ENCODE data around the gene GPR32. TPM values are rescaled to one million over a fixed set of nuclear protein-coding genes. Genes with fewer than 3 reads are reported as not detected.
"Not testable (repeated sequence)": the region's sequence is repeated elsewhere in the genome, so short reads cannot be mapped to it uniquely, and the experiment has no call there.

GPR32 gene, protein sequence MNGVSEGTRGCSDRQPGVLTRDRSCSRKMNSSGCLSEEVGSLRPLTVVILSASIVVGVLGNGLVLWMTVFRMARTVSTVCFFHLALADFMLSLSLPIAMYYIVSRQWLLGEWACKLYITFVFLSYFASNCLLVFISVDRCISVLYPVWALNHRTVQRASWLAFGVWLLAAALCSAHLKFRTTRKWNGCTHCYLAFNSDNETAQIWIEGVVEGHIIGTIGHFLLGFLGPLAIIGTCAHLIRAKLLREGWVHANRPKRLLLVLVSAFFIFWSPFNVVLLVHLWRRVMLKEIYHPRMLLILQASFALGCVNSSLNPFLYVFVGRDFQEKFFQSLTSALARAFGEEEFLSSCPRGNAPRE
- total RNA-seq (2021; fragmentation: NEBNext Ultra II Directional; extraction: Animal tissue kit (Norgen Biotek cat#: 25700)): not detected in 2 replicates
- polyA plus RNA-seq (2011; rRNA removed): not detected in 2 replicates
- not detected for polyA plus RNA-seq (2011; cell fraction: cytosol; rRNA removed)
- not detected for polyA plus RNA-seq (2011; cell fraction: nucleus; rRNA removed)
- not detected in 4 replicates for polyA plus RNA-seq (2012, experiment 1 of 2)
- not detected for polyA plus RNA-seq (2012, experiment 2 of 2)
- polyA plus RNA-seq (2013, experiment 1 of 2): not detected
- not detected for polyA plus RNA-seq (2013, experiment 2 of 2)
- not detected in 2 replicates for polyA minus RNA-seq (2011; rRNA and poly(A)+ RNA removed)
- not detected for polyA minus RNA-seq (2011; cell fraction: cytosol; rRNA and poly(A)+ RNA removed)
- polyA minus RNA-seq (2011; cell fraction: nucleus; rRNA and poly(A)+ RNA removed): not detected
- long read RNA-seq, experiment 1: 0 reads
- long read RNA-seq, experiment 2: 0 reads

- not testable (repeated sequence) for H3K27me3 ChIP-seq (replicated peaks in 1 of 4; ENCODE audit: control insufficient read depth in 3 of 4, extremely low read depth in 1 of 4, insufficient read depth in 3 of 4, low read length in 3 of 4); H3K4ac ChIP-seq (replicated peaks; ENCODE audit: insufficient read length, low read depth, low read length); DNase-seq (ENCODE audit: low read depth in 1 of 2, low spot score in 2 of 2); H3K23me2 ChIP-seq (ENCODE audit: low read depth, low read length); H3K18ac ChIP-seq (ENCODE audit: extremely low read depth, low read length); H3K4me2 ChIP-seq (ENCODE audit: insufficient read depth in 1 of 2, low read depth in 2 of 2, low read length in 2 of 2); H3K4me1 ChIP-seq (replicated peaks in 1 of 4; ENCODE audit: control insufficient read depth in 3 of 4, insufficient read depth in 4 of 4, low read length in 3 of 4); H3K79me2 ChIP-seq (ENCODE audit: control insufficient read depth in 1 of 2, insufficient read depth in 2 of 2, low read length in 2 of 2); H3K79me1 ChIP-seq (ENCODE audit: low read depth, low read length); FAIRE-seq; H3K14ac ChIP-seq (ENCODE audit: insufficient read length); H3K27ac ChIP-seq (ENCODE audit: low read depth, low read length); H3K9me3 ChIP-seq (ENCODE audit: insufficient read depth in 2 of 2, low read depth in 1 of 2, low read length in 1 of 2); H2BK5ac ChIP-seq (ENCODE audit: low read depth, low read length); H4K5ac ChIP-seq (ENCODE audit: insufficient read length, low read depth, low read length); H3K23ac ChIP-seq (ENCODE audit: insufficient read length); H2BK20ac ChIP-seq (ENCODE audit: low read length); H2BK12ac ChIP-seq (ENCODE audit: low read depth, low read length); H2AFZ ChIP-seq (ENCODE audit: low read length); H2AK5ac ChIP-seq (ENCODE audit: low read depth, low read length); H4K8ac ChIP-seq (ENCODE audit: extremely low read depth, insufficient read depth, low read length); H2BK120ac ChIP-seq (replicated peaks; ENCODE audit: low read depth, low read length); H3K9ac ChIP-seq (replicated peaks in 1 of 4; ENCODE audit: extremely low read depth in 1 of 4, low read depth in 3 of 4, low read length in 3 of 4); H4K91ac ChIP-seq (replicated peaks; ENCODE audit: insufficient read length, low read length); H4K20me1 ChIP-seq (replicated peaks in 1 of 2; ENCODE audit: control insufficient read depth in 1 of 2, insufficient read depth in 2 of 2, low read length in 2 of 2); H3K36me3 ChIP-seq (ENCODE audit: control insufficient read depth in 2 of 4, insufficient read depth in 4 of 4, low read length in 3 of 4); H3K4me3 ChIP-seq (ENCODE audit: extremely low read depth in 1 of 4, insufficient read depth in 2 of 4, low read depth in 3 of 4, low read length in 4 of 4); H3K56ac ChIP-seq (replicated peaks; ENCODE audit: insufficient read length, low read depth, low read length)
- CTCF ChIA-PET (ENCODE audit: partially characterized antibody): interaction anchor here (1.0 to 1.3 kb wide), 2 partner anchors 49 to 65 kb away, joined by 3 read pairs; no protein-coding TSS in a partner anchor
- WGBS, 2 experiments (ENCODE audit: extremely low coverage in 1 of 2, insufficient coverage in 1 of 2, insufficient read length in 1 of 2, insufficient replicate concordance in 2 of 2, low coverage in 1 of 2, low lambda C conversion rate in 2 of 2, missing lambda C conversion rate in 1 of 2): 100% methylated on average over 1 of the region's 2 CpGs; no CpG with 5 or more reads in 1 of the 2 experiments
- 0 out of 2 replicates have a peak within 1 kb of the TSS, but pooled peaks have one; percentile 9 for H2BK15ac ChIP-seq (ENCODE audit: low read length)
- POLR2A ChIA-PET (ENCODE audit: partially characterized antibody): interaction anchor here (1.6 kb wide), 1 partner anchor 14 kb away, joined by 3 read pairs; no protein-coding TSS in a partner anchor
These were observed at the start of gene GPR32 for GRCh38 chr19:50770164-50770563. Gene GPR32, plus strand, starts transcription at chr19:50770464. Its CDS starts 137 bp downstream, at chr19:50770601.
